Loucy (cell line): ENCODE data around the gene ZNF101.

Experiments used
- EZH2phosphoT487 ChIP-seq: fragments of 200-600 bp; IDR thresholded peaks from 2 replicates; pipeline ENCODE4 v1.6.1; 2018; ENCODE audit warnings: antibody characterized with exemption, mild to moderate bottlenecking, moderate library complexity, borderline replicate concordance
- TF ChIP-seq, protein P1 (sequence below): fragments of 200-600 bp; sonication (generic); conservative IDR thresholded peaks from 2 replicates; pipeline ENCODE4 v1.5.1; 2014; ENCODE audit warnings: mild to moderate bottlenecking, antibody characterized with exemption, low read length

DNA sequence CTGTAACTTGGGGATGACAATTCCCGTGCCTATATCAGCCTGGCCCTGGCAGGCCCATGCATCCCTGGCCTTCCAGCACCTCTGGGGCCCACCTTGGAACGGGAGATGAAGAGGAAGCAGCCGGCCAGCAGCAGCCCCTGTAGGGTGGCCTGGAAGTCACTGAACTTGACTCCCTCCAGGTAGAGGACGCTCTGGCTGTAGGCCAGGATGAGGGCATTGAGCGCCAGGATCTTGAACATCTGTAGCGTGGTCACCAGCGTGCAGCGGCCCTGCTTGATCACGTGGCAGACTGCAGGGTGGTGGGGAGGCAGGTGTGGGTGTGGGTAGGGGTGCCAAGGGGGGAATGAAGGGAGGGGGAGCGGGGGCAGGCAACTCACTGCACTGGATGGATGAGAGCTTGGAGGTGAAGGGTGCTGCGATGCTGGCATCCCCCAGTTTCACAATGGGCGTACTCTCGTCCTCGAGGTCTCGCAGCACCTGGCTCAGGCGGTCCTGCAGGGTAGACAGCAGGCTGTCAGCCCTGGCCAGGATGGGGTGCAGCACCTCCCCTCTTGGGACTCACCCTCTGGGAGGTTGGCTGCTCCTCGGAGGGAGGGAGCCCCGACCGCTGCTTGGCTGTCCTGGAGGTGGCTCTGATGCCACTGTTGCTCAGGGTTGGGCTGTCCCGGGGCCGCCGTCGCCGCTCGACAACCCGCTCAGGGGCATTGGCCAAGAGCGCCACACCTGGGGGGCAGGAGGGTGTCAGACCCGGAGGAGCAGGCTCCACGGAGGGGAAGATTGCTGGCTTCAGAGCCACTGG lies 21.4 kb upstream of the ZNF101 start:
- TF ChIP-seq, protein P1, sequence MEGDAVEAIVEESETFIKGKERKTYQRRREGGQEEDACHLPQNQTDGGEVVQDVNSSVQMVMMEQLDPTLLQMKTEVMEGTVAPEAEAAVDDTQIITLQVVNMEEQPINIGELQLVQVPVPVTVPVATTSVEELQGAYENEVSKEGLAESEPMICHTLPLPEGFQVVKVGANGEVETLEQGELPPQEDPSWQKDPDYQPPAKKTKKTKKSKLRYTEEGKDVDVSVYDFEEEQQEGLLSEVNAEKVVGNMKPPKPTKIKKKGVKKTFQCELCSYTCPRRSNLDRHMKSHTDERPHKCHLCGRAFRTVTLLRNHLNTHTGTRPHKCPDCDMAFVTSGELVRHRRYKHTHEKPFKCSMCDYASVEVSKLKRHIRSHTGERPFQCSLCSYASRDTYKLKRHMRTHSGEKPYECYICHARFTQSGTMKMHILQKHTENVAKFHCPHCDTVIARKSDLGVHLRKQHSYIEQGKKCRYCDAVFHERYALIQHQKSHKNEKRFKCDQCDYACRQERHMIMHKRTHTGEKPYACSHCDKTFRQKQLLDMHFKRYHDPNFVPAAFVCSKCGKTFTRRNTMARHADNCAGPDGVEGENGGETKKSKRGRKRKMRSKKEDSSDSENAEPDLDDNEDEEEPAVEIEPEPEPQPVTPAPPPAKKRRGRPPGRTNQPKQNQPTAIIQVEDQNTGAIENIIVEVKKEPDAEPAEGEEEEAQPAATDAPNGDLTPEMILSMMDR: no peak
- TF ChIP-seq EZH2phosphoT487: no peak
